HPDE6-E6E7 (cell line): Measurements from ENCODE around the gene IDH2.

Experiments
- DNase-seq: peaks from one replicate; pipeline ENCODE4 v3.0.0; 2011; ENCODE audit warnings: missing footprints; ENCODE audit errors: extremely low spot score

Gene IDH2

GRCh38 chr15:90063770-90064247 lies 38.5 kb downstream of the IDH2 start:
- DNase-seq: no peak

- DNase-seq: no peak
These were observed 39.1 kb downstream of the IDH2 start for GRCh38 chr15:90062973-90063769.

- DNase-seq: peak; percentile 53
These were observed 39.8 kb downstream of the IDH2 start for GRCh38 chr15:90062462-90062932.

- no peak for DNase-seq
These were observed 40.2 kb downstream of the IDH2 start for GRCh38 chr15:90062023-90062442.

- no peak for DNase-seq
These were observed 41.5 kb downstream of the IDH2 start for GRCh38 chr15:90060797-90061196.

- DNase-seq: no peak
These were observed 42.9 kb downstream of the IDH2 start for GRCh38 chr15:90059208-90059985.

- DNase-seq: no peak
These were observed 43.5 kb downstream of the IDH2 start for GRCh38 chr15:90058775-90059174.

GRCh38 chr15:90058308-90058707 lies 44.0 kb downstream of the IDH2 start:
- no peak for DNase-seq

GRCh38 chr15:90056529-90056928 lies 45.7 kb downstream of the IDH2 start:
- no peak for DNase-seq

GRCh38 chr15:90055182-90055581 lies 47.1 kb downstream of the IDH2 start:
- no peak for DNase-seq

- no peak for DNase-seq
These were observed 47.6 kb downstream of the IDH2 start for GRCh38 chr15:90054618-90055097.

- DNase-seq: no peak
These were observed 48.4 kb downstream of the IDH2 start for GRCh38 chr15:90053685-90054466.

GRCh38 chr15:90051874-90052273 lies 50.4 kb downstream of the IDH2 start:
- no peak for DNase-seq

- DNase-seq: no peak
These were observed 52.3 kb downstream of the IDH2 start for GRCh38 chr15:90049666-90050604.

GRCh38 chr15:90049030-90049429 lies 53.2 kb downstream of the IDH2 start:
- DNase-seq: no peak

- no peak for DNase-seq
These were observed 54.2 kb downstream of the IDH2 start for GRCh38 chr15:90047956-90048575.

- DNase-seq: peak; percentile 93
These were observed 55.3 kb downstream of the IDH2 start for GRCh38 chr15:90046911-90047392.

- DNase-seq: no peak
These were observed 56.0 kb downstream of the IDH2 start for GRCh38 chr15:90046289-90046688.

GRCh38 chr15:90044916-90045371 lies 57.3 kb downstream of the IDH2 start:
- no peak for DNase-seq

- no peak for DNase-seq
These were observed 58.1 kb downstream of the IDH2 start for GRCh38 chr15:90044191-90044590.
